Fibroblast of mammary gland (primary cell): ENCODE results near the gene NFIX.

Source experiments
- DNase-seq: peaks from one replicate; pipeline ENCODE4 v3.0.0-alpha.2; 2010; ENCODE audit warnings: low read depth
- H3K4me3 ChIP-seq: 2 replicates; pipeline ENCODE4 v1.5.1; 2011; ENCODE audit warnings: low read depth, mild to moderate bottlenecking, low read length, moderate library complexity; ENCODE audit not compliant: control insufficient read depth
- TF ChIP-seq, protein P1 (sequence below): conservative IDR thresholded peaks from 2 replicates; pipeline ENCODE4 v1.5.1; 2011; ENCODE audit warnings: low read depth, low read length, inconsistent platforms; ENCODE audit not compliant: control insufficient read depth, insufficient read depth

Gene NFIX

DNA sequence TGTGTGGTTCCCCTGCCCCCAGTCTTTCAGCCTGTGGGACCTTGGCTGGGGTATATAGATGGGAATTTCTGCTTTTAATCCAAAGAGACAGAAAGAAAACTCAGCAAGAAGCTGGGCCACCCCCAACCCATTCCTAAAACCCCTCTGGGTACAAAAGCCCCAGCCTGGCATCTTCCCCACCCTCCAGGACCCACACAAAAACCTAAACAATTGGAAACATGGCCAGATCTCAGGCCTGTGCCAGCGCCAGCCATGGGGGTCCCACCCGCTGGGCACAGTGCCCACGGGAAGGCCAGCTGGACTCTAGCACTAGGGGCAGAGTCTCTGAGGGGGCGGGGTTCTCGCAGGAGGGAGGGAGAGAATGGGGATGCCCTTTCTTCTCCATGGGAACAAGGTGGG lies 98.8 kb downstream of the NFIX start:
- no peak overlapping the region for H3K4me3 ChIP-seq
- DNase-seq, result no peak
- TF ChIP-seq, protein P1, sequence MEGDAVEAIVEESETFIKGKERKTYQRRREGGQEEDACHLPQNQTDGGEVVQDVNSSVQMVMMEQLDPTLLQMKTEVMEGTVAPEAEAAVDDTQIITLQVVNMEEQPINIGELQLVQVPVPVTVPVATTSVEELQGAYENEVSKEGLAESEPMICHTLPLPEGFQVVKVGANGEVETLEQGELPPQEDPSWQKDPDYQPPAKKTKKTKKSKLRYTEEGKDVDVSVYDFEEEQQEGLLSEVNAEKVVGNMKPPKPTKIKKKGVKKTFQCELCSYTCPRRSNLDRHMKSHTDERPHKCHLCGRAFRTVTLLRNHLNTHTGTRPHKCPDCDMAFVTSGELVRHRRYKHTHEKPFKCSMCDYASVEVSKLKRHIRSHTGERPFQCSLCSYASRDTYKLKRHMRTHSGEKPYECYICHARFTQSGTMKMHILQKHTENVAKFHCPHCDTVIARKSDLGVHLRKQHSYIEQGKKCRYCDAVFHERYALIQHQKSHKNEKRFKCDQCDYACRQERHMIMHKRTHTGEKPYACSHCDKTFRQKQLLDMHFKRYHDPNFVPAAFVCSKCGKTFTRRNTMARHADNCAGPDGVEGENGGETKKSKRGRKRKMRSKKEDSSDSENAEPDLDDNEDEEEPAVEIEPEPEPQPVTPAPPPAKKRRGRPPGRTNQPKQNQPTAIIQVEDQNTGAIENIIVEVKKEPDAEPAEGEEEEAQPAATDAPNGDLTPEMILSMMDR, result no peak

GRCh38 chr19:13094771-13095392 lies 99.6 kb downstream of the NFIX start:
- TF ChIP-seq, protein P1, result no peak
- no peak for DNase-seq
- H3K4me3 ChIP-seq, result no peak overlapping the region

- TF ChIP-seq, protein P1, result no peak
- H3K4me3 ChIP-seq, result no peak overlapping the region
- no peak for DNase-seq
Observed at GRCh38 chr19:13095393-13095784, 100.1 kb downstream of the NFIX start.

DNA sequence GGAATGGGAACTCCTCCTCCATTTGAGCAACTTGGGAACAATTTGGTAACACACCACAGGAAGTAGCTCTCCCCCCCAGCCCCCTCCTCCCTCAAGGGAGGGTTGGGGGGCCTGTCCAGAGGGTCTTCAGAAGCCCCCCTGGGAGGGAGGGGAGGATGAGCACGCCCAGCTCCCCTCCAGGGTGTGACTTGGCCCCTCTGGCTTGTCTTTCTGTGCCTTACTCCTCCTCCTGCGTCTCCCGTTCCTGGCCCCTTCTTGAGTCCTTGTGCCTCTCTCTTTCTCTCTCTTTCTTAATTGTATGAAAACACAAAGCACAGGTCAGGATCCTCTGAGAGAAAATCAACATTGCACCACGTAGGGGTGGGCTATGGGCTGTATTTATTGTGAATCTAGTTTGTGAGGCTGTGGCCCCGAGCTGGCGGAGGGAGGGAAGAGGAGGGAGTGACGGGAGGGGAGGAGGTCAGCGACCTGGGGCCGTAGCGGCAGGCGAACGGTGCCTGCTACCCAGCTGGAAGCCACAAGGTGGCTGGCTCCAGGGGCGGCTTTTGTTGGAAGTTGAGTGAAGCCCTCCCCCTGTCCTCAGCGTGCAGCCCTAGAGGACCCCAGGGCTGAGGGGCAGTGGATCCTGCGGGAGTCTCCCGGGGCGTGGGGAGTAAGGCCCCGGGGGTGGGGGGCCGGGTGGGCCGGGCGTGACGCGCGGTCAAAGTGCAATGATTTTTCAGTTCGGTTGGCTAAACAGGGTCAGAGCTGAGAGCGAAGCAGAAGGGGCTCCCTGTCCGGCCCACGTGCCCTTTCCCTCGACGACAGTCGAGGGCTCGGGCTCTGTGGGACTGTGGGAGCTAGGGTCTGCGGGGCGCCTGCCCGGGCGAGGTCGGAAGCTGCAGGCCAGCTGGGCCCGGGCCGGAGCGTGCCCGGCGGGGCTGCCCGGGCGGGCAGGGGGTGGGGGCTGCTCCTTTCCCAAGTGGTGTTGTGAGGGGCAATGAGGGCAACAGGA lies 101.0 kb downstream of the NFIX start:
- no peak overlapping the region for H3K4me3 ChIP-seq
- no peak for DNase-seq
- TF ChIP-seq, protein P1, result no peak

GRCh38 chr19:13097033-13097462 lies 101.8 kb downstream of the NFIX start:
- no peak for DNase-seq
- TF ChIP-seq, protein P1, result no peak
- no peak overlapping the region for H3K4me3 ChIP-seq

GRCh38 chr19:13097463-13098258 lies 102.4 kb downstream of the NFIX start:
- no peak for DNase-seq
- no peak overlapping the region for H3K4me3 ChIP-seq
- TF ChIP-seq, protein P1, result no peak
